Measurements from ENCODE around the gene GALNT9.
A peak's percentile ranks its signal among the peaks of the same experiment; 100 is the strongest.
"Not testable (repeated sequence)": the region's sequence is repeated elsewhere in the genome, so short reads cannot be mapped to it uniquely, and the experiment has no call there.

The GALNT9 gene

DNA sequence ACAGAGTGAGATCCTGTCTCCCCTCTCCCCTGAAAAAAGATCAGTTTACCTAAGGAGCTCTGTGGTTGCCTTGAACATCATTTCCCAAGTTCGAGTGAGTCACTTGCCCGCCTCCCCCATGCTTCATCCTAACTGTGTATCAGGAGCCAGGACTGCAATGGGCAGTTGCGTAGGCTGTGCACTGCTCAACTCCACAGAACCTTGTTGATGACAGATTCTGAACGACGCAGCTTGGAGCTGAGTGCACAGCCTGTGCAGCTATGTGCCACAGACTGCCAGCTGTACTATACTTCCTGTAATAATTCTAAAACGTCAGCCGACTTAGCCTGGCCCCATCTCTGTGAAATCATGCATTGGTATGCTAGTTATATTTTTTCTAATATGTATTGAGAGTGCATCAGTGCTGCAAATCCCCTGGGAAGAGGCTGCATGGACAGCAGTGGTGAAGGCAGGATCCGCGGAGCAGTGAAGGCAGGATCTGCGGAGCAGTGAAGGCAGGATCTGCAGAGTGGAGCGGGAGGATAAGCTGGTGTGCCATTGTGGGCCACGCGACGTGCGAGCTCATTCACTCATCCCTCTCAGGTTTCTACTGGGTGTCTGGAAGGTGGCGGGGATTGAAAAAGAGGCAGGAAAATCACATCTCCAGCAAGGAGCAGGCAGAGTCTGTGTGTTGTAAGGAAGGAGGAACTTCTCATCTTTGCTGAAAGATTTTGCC, 80.8 kb downstream of the GALNT9 start:
- no peak for DNase-seq

DNA sequence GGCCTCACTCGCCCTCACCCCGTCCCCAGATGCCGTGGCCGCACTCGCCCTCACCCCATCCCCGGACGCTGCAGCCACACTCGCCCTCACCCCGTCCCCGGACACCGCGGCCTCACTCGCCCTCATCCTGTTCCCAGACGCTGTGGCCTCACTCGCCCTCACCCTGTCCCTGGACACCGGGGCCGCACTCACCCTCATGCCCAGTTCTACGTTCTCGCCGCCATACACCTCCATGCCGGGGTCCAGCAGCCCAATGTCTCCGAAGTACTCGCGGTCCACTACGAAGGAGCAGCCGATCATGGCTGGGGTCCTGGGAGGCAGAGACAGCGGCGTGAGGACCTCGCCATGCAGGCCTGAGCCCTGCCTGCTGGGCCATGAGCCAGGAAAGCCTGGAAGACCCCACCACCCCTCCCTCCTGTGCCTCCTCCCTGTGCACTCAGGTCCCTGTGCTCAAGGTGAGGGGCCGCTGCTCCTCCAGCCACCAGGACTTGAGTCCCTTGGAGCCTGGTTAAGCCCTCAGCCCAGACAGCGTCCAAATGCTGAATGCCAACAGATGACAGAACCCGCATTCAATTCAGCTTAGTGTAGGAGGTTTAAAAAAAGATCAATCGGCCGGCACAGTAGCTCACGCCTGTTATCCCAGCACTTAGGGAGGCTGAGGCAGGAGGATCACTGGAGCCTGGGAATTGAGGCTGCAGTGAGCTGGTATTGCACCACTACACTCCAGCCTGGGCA, 81.5 kb downstream of the GALNT9 start:
- DNase-seq: no peak

DNA sequence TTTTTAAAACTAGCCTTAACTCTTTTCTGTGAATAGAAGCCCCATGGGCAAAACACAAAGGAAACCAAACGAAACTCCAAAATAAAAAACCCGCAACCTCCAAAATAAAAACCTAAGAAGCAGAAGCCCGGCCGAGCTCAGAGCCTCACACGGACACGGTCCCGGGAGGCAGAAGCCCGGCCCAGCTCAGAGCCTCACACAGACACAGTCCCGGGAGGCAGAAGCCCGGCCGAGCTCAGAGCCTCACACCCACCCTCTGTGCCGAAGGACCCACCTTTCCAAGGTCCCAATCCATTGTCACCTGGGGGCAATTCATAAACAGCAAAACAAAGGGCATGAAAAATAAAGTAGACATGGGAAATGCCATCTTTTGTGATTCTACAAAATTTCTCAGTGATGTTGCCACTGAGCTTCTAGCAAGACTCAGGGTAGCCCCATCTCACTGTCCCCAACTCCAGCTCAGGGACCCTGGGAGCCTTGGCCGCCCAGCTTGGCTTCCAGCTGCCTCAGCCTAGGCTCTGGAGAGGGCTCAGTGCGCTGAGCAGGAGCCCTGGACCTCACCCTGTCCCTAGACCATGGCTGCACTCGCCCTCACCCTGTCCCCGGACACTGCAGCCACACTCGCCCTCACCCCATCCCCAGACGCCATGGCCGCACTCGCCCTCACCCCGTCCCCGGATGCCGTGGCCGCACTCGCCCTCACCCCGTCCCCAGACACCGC, 82.2 kb downstream of the GALNT9 start:
- DNase-seq: no peak

DNA sequence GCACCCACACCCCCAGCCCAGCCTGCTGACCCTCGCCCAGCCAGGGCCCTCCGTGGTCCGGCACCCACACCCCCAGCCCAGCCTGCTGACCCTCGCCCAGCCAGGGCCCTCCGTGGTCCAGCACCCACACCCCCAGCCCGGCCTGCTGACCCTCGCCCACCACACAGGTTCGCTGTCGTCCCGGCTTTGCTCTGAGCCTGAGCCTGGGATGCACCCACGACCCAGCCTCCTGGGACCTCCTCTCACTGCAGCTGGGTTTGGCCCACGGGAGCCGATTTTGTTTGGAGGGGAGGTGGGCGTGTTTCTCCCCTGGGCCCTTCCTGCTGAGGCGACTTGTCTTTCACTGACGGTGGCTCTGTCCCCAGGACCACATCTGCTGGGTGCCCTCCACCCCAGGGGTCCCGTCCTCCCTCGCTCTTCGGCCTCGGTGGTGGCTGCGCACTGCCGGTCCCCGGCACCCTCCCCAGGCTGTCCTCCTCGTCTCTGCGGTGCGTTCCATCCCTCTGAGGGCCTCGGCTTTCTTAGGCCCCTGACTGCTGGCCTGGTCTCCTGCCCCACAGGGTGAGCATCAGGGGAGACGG, 83.8 kb downstream of the GALNT9 start:
- DNase-seq: no peak

DNA sequence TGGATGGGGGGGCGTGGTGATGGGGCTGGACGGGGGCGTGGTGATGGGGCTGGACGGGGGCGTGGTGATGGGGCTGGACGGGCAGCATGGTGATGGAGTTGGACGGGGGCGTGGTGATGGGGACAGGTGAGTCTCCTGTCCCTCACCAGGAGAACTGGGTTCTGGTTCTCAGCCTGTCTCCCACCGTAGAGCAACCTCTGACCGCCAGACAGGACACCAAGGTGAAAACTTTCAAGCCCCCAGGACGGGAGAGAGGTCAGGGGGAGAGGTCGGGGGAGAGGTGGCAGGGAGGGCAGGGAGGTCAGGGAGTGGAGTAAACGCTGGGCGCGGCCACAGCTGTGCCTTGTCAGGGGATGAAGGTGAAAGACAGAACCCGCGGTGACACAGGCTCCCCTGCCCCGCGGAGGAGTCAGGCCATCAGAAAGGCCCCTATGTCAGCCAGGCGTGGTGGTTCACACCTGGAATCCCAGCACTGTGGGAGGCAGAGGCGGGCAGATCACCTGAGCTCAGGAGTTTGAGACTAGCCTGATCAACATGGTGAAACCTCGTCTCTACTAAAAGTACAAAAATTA, 84.6 kb downstream of the GALNT9 start:
- no peak for DNase-seq

DNA sequence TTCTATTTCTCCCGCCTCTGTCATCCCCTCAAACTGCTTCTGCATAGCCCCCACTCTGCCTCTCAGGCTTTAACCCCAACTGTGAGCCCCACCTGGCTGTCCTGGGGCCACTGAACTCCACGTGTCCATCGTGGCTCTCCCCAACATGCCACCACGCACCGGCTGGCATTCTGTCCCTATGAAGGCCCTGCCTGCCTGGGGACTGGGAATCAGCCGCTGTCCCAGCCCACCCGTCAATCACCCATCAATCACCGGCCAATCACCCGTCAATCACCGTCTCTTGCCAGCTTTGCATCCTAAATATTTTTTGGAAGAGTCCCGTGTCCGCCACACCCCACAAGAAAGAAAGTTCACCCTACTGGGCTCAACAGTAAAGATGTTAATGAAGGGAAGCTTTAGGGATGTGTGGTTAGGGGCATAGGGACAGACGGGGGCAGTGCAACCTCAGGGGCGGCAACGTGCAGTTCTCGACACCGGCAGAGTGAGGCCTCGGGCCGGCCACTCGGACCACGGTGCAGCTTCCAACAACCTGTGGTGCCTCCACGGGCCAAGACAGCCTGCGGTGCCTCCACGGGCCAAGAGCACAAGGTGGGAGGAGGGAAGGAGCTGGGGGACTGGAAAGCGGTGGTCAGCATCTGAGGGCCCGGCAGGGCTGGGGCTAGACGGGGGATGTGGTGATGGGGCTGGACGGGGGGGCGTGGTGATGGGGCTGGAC, 85.6 kb downstream of the GALNT9 start:
- DNase-seq: peak in 1 of 2 experiments; percentile 41

DNA sequence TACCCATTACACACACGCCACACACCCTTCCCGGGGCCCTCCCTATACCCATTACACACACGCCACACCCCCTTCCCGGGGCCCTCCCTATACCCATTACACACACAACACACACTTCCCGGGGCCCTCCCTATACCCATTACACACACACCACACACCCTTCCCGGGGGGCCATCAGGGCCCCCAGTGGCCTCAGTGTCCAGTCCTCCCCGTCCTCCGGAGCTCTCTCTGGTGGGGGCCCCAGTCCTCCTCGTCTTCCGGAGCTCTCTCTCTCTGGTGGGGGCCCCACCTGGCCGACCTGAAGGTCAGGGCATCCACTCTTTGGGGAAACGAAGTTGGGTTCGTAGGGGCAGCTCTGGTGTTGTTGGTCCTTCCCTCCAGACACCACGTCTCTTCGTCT, 86.2 kb downstream of the GALNT9 start:
- DNase-seq: not testable (repeated sequence)

DNA sequence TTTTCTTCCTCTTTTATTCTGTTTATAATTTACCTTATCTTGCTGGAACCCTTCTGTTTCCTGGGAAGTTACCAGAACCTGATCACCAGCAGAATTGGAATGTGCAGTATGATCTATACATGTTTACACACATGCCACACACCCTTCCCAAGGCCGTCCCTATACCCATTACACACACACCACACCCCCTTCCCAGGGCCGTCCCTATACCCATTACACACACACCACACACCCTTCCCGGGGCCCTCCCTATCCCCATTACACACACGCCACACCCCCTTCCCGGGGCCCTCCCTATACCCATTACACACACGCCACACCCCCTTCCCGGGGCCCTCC, 88.8 kb downstream of the GALNT9 start:
- not testable (repeated sequence) for DNase-seq

DNA sequence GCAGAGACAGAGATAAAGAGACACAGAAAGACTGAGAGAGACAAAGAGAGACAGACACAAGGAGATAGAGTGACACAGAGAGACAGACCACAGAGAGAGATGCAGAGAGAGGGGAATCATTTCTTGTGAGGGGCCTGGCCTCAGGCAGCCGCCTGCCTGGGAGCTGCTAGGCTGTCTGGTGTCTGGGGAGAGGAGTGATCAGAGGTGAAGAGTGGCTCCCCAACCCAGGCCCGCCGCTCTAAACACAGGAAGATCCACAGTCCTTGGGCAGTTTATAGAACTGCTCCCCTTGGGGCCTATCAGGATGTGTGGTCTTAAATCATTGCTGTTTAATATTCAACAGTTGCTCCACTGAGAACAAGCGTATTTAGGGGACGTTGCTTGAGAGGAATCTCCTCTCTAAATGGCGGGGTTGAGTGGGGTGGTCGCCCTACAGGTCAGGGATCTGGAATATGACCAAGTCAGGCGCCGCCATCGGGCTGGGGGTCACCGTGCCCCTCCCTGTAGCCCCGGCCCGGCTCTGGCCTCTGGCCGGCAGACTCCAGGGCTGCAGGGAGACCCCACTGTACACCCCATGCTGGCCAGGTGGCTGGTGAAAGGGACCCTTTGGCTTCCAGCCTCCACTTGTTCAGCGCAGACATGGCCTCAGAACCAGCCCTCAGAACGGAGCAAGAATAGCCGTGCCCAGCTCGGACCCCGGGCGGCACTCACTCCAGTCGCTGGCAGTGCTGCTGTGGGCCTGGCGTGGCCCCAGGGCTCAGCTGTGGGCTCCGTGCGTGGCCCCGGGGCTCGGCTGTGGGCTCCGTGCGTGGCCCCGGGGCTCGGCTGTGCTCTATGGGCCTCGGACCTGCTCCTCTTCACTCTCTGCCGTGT, 89.4 kb downstream of the GALNT9 start:
- no peak for DNase-seq

DNA sequence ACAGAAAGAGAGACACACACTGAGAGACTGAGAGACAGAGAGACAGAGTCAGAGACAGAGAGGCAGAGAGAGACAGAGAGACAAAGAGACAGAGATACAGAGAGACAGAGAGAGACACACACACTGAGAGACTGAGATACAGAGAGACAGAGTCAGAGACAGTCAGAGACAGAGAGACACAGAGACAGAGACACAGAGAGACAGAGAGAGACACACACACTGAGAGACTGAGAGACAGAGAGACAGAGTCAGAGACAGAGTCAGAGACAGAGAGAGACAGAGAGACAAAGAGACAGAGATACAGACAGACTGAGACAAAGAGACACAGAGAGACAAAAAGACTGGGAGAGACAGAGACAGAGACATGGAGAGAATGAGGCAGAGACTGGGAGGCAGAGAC, 90.0 kb downstream of the GALNT9 start:
- DNase-seq: no peak

DNA sequence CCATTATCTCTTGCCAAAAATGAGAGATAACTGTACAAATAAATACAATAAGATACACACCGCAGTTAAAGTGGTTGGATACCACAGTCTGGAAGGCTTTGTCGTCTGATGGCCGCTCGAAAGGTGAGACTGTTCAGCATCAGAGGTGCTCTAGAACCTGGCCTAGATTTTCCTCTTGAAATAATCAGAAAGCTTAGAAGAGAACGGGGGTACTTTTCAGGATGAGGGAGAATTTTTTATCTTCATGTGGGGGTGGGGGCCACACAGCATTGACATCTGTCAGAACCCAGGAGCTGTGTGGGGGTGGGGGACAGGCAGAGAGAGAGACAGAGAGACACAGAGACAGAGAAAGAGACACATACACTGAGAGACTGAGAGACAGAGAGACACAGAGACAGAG, 90.5 kb downstream of the GALNT9 start:
- DNase-seq: no peak

DNA sequence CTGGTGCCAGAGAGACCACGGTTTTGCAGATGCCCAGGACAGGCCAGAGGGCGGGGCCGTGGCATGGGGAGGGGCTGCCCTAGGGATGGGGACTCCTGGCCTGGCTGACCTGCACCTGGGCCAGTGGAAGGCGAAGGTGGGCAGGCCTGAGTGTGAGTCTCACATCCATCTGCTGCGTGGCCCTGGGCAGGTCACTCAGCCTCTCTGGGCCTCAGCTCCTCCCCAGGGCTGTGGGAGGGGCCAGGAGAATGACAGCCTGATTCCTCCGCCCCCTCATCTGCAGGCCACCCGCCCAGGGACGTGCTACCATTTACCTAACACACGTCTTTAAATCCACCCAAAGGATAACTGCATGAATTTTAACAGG, 90.9 kb downstream of the GALNT9 start:
- no peak for DNase-seq

DNA sequence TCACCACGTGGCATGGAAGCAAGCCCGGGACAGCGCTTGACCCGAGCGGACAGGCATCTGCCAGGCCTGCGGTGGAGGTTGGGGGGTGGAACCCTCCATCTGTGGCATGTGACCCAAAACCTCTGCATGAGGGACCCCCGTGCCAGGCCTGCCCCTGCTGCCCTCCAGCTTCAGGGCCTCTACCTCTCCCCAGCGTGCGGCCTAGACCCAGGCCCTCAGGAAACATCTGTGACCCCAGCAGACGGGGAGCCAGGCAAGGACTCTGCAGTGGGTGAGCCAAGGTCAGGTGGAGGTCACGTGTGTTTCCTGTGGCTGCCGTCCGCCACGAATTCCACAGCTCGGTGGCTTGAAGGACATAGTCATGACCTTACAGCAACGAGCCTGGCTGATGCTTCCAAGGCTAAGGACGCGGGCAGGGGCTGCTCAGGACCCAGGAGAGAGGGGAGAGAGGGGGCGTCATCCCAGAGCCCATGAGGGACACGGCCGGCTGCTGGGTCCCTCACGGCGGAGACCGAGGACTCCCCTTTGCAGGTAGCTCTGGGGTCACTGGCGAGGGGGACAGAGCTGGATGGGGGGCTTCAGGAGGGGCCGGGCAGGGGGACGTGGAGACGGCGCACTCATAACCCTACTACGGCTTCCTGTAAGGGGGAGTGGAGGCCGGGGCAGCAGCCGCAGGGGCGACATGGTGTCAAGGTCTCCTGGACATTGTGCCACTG, 91.5 kb downstream of the GALNT9 start:
- no peak for DNase-seq

DNA sequence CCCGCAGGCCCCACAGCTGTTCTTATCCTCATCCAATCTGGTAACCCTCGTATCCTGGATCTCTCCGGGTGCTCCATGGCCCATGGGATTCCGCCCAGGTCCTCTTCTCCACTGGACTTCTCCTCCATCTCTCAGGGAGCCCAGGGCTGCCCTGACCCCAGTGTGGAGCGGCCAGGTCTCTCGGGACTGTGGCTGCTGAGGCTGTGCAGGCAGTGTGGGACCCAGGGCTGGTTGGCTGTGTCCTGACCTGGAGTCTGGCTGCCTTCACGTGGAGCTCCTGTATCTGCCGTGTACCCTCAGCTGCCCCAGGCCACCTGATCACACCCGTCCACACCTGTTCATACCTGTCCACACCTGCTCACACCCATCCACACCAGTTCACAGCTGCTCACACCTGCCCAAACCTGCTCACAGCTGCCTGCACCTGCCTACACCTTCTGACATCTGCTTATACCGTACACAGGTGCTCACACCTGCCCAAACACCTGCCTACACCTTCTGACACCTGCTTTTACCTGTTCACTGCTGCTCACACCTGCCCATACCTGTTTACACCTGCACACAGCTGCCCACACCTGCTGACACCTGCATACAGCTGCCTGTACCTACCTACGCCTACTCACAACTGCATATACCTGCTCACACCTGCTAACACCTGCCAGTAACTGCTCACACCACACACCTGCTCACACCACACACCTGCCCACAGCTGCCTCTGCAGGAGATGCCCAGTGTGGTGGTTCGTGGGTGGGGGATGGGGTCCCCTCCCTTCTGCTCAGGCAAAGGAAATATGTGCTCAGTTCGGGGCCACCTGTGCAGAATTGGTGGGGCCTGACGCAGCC, 92.2 kb downstream of the GALNT9 start:
- DNase-seq: no peak

DNA sequence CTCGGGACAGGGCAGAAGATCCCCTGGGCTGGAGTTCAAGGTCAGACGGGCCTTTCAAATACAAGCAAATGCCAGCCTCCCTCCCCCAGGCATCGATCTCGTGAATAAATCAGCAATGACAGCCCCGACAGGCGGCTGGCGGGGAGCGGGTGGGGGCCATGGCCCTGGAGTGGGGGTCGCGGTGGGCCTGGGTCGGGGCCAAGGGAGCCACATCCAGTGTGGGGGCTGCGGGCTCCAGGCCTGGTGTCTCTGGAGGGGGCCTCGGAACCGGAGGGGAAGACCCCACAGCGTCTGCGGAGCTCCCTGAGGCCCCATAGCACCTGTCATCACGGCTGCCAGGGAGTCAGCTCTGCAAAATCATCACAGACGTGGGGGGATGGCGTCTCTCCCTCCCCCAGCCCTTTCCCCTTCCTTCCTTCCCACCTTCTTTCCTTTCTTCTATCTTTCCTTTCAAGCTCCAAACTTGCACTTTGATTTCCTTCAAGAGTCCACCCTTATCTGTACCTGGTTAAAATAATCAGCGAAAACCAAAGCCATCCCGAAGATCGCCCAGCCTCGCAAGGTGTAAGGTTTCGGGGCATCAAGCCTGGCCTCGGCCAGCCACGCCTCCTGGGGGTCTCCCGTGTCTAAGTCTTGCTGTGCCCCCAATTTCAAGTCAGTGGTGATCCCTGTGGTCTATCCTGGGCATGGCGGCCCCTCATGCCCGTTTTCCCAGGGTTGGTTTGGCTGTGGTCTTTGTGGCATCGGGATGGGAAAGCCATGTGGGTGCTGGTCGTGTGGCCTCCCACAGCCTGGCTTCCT, 93.1 kb downstream of the GALNT9 start:
- no peak for DNase-seq

DNA sequence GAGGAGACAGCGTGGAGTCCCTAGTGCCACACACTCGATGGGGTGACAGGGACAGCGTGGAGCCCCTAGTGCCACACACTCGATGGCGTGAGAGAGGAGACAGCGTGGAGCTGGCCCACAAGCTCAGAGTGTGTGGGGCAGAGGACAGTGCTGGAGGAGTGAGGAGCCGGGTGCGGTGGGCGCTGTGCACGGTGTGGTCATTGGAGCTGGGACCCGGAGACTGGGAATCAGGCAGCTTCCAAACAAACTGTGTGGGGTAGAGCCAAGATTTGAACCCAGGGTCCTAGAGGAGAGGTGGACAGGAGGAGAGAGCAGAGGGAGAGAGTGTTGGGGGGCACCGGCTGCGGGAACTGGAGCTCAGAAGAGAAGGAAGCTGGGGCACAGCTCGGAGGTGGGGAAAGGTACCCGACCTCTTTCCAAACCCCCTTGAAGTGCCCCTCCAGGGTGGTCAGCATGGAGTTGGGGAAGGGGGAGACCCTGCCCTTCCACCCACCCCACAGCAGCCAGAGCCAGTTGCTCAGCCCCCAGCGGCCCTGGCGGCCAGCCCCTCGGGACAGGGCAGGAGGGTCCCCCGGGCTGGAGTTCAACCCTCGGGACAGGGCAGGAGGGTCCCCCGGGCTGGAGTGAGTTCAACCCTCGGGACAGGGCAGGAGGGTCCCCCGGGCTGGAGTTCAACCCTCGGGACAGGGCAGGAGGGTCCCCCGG, 94.1 kb downstream of the GALNT9 start:
- DNase-seq: no peak

DNA sequence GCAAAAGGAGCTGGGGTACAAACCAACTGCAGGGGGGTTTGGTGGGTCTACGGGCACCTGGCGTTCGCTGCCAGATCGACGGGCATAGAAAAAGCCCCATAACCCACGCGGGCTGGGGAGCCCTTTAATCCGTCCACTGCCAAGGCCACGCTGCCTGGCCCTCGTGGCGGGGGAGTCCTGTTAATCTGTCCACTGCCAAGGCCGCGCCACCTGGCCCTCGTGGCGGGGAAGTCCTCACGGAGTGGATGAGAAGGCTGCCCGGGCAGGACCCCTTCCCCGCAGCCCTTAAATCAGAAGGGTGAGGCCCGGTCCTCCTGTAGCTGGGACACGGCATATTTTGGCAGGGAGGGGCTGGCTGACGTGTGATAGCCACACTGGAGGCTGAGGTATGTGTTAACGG, 99.0 kb downstream of the GALNT9 start:
- DNase-seq: no peak

DNA sequence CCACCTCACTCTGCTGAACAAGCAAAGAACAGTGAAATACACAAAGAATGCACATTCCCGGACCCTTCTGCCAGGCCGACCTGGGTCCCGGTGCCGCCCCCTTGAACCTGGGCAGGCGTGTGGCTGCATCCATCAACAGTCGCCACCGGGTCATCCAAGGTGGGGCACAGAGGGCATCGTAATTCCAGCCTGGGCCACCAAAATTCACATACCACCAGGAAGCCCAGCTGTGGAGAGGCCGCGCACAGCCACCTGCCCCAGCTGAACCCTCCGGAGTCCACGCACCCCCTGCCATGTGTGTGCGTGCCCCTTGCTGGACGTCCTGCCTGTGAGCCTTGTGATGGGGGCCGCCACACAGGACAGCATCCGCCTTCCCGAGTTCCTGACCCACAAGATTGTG, 99.5 kb downstream of the GALNT9 start:
- DNase-seq: no peak
